Measurements from ENCODE around the gene TRPC4AP. TPM values are rescaled to one million over a fixed set of nuclear protein-coding genes. Genes with fewer than 3 reads are reported as not detected.
A peak's percentile ranks its signal among the peaks of the same experiment; 100 is the strongest.

The TRPC4AP gene
- total and polyA plus RNA-seq, 4 donors, result 35.8 to 82.2 (median 67.6) TPM

- Histone ChIP-seq H3K27me3 (ENCODE audit: control insufficient read depth, insufficient read depth, low read length) (no peaks in the 10 kb centered on the region), H3K36me3 (ENCODE audit: control insufficient read depth, insufficient read depth, low read length) (peaks cover 99% of the 10 kb centered on the region), H3K4me3 (ENCODE audit: low read depth, low read length) (no peak overlapping the region), H3K9me3 (ENCODE audit: control insufficient read depth, insufficient read depth, low read length) (no peaks in the 10 kb centered on the region), H3K27ac (ENCODE audit: low read depth, low read length) (no peak overlapping the region), H3K4me1 (ENCODE audit: control insufficient read depth, insufficient read depth, low read length) (peaks cover 11% of the 10 kb centered on the region)
- 89% methylated on average over 28 of the region's 28 CpGs for WGBS (ENCODE audit: insufficient coverage)
- DNase-seq (ENCODE audit: low read depth in 4 of 6, low spot score in 6 of 6), result no peak
Observed at GRCh38 chr20:35000311-35000921, 92.2 kb downstream of the TRPC4AP start.

GRCh38 chr20:34999782-35000181, 92.8 kb downstream of the TRPC4AP start:
- no peak for DNase-seq (ENCODE audit: low read depth in 4 of 6, low spot score in 6 of 6)
- H3K36me3 ChIP-seq (ENCODE audit: control insufficient read depth, insufficient read depth, low read length), result peaks cover 99% of the 10 kb centered on the region
- H3K9me3 ChIP-seq (ENCODE audit: control insufficient read depth, insufficient read depth, low read length), result no peaks in the 10 kb centered on the region
- H3K4me3 ChIP-seq (ENCODE audit: low read depth, low read length), result no peak overlapping the region
- H3K4me1 ChIP-seq (ENCODE audit: control insufficient read depth, insufficient read depth, low read length), result peaks cover 11% of the 10 kb centered on the region
- H3K27ac ChIP-seq (ENCODE audit: low read depth, low read length), result no peak overlapping the region
- 76% methylated on average over 10 of the region's 10 CpGs for WGBS (ENCODE audit: insufficient coverage)
- no peaks in the 10 kb centered on the region for H3K27me3 ChIP-seq (ENCODE audit: control insufficient read depth, insufficient read depth, low read length)

GRCh38 chr20:34999021-34999451, 93.6 kb downstream of the TRPC4AP start:
- Histone ChIP-seq H3K36me3 (ENCODE audit: control insufficient read depth, insufficient read depth, low read length) (peaks cover 99% of the 10 kb centered on the region), H3K27ac (ENCODE audit: low read depth, low read length) (no peak overlapping the region), H3K27me3 (ENCODE audit: control insufficient read depth, insufficient read depth, low read length) (no peaks in the 10 kb centered on the region), H3K4me1 (ENCODE audit: control insufficient read depth, insufficient read depth, low read length) (peaks cover 11% of the 10 kb centered on the region), H3K4me3 (ENCODE audit: low read depth, low read length) (no peak overlapping the region), H3K9me3 (ENCODE audit: control insufficient read depth, insufficient read depth, low read length) (no peaks in the 10 kb centered on the region)
- WGBS (ENCODE audit: insufficient coverage), result 91% methylated on average over 21 of the region's 25 CpGs
- DNase-seq (ENCODE audit: low read depth in 4 of 6, low spot score in 6 of 6), result no peak

- H3K4me3 ChIP-seq (ENCODE audit: low read depth, low read length), result no peak overlapping the region
- DNase-seq (ENCODE audit: low read depth in 4 of 6, low spot score in 6 of 6), result no peak
- no peaks in the 10 kb centered on the region for H3K9me3 ChIP-seq (ENCODE audit: control insufficient read depth, insufficient read depth, low read length)
- no peaks in the 10 kb centered on the region for H3K27me3 ChIP-seq (ENCODE audit: control insufficient read depth, insufficient read depth, low read length)
- peaks cover 11% of the 10 kb centered on the region for H3K4me1 ChIP-seq (ENCODE audit: control insufficient read depth, insufficient read depth, low read length)
- no peak overlapping the region for H3K27ac ChIP-seq (ENCODE audit: low read depth, low read length)
- WGBS (ENCODE audit: insufficient coverage), result 86% methylated on average over 28 of the region's 28 CpGs
- peaks cover 99% of the 10 kb centered on the region for H3K36me3 ChIP-seq (ENCODE audit: control insufficient read depth, insufficient read depth, low read length)
Observed at GRCh38 chr20:34998331-34998950, 94.2 kb downstream of the TRPC4AP start.

GRCh38 chr20:34997774-34998173, 94.8 kb downstream of the TRPC4AP start:
- Histone ChIP-seq H3K27me3 (ENCODE audit: control insufficient read depth, insufficient read depth, low read length) (no peaks in the 10 kb centered on the region), H3K9me3 (ENCODE audit: control insufficient read depth, insufficient read depth, low read length) (no peaks in the 10 kb centered on the region), H3K27ac (ENCODE audit: low read depth, low read length) (no peak overlapping the region), H3K4me1 (ENCODE audit: control insufficient read depth, insufficient read depth, low read length) (peaks cover 11% of the 10 kb centered on the region), H3K4me3 (ENCODE audit: low read depth, low read length) (no peak overlapping the region), H3K36me3 (ENCODE audit: control insufficient read depth, insufficient read depth, low read length) (peaks cover 99% of the 10 kb centered on the region)
- no peak for DNase-seq (ENCODE audit: low read depth in 4 of 6, low spot score in 6 of 6)
- 95% methylated on average over 2 of the region's 2 CpGs for WGBS (ENCODE audit: insufficient coverage)

- Histone ChIP-seq H3K27ac (ENCODE audit: low read depth, low read length) (no peak overlapping the region), H3K4me1 (ENCODE audit: control insufficient read depth, insufficient read depth, low read length) (peaks cover 11% of the 10 kb centered on the region), H3K9me3 (ENCODE audit: control insufficient read depth, insufficient read depth, low read length) (no peaks in the 10 kb centered on the region), H3K36me3 (ENCODE audit: control insufficient read depth, insufficient read depth, low read length) (peaks cover 96% of the 10 kb centered on the region), H3K4me3 (ENCODE audit: low read depth, low read length) (no peak overlapping the region), H3K27me3 (ENCODE audit: control insufficient read depth, insufficient read depth, low read length) (no peaks in the 10 kb centered on the region)
- DNase-seq (ENCODE audit: low read depth in 4 of 6, low spot score in 6 of 6), result peak in 4 of 6 donors; percentile 6 to 80 (median 41)
- WGBS (ENCODE audit: insufficient coverage), result 20% methylated on average over 39 of the region's 39 CpGs
Observed at GRCh38 chr20:34997131-34997561, 95.5 kb downstream of the TRPC4AP start.

GRCh38 chr20:34996243-34997028, 96.2 kb downstream of the TRPC4AP start:
- Histone ChIP-seq H3K4me3 (ENCODE audit: low read depth, low read length) (no peak overlapping the region), H3K27ac (ENCODE audit: low read depth, low read length) (no peak overlapping the region), H3K36me3 (ENCODE audit: control insufficient read depth, insufficient read depth, low read length) (peaks cover 92% of the 10 kb centered on the region), H3K9me3 (ENCODE audit: control insufficient read depth, insufficient read depth, low read length) (no peaks in the 10 kb centered on the region), H3K4me1 (ENCODE audit: control insufficient read depth, insufficient read depth, low read length) (peaks cover 11% of the 10 kb centered on the region), H3K27me3 (ENCODE audit: control insufficient read depth, insufficient read depth, low read length) (no peaks in the 10 kb centered on the region)
- DNase-seq (ENCODE audit: low read depth in 4 of 6, low spot score in 6 of 6), result no peak
- 97% methylated on average over 26 of the region's 26 CpGs for WGBS (ENCODE audit: insufficient coverage)

GRCh38 chr20:34995696-34996095, 96.9 kb downstream of the TRPC4AP start:
- Histone ChIP-seq H3K36me3 (ENCODE audit: control insufficient read depth, insufficient read depth, low read length) (peaks cover 89% of the 10 kb centered on the region), H3K27me3 (ENCODE audit: control insufficient read depth, insufficient read depth, low read length) (no peaks in the 10 kb centered on the region), H3K4me1 (ENCODE audit: control insufficient read depth, insufficient read depth, low read length) (peaks cover 11% of the 10 kb centered on the region), H3K4me3 (ENCODE audit: low read depth, low read length) (no peak overlapping the region), H3K27ac (ENCODE audit: low read depth, low read length) (no peak overlapping the region), H3K9me3 (ENCODE audit: control insufficient read depth, insufficient read depth, low read length) (no peaks in the 10 kb centered on the region)
- no peak for DNase-seq (ENCODE audit: low read depth in 4 of 6, low spot score in 6 of 6)
- 97% methylated on average over 7 of the region's 7 CpGs for WGBS (ENCODE audit: insufficient coverage)

GRCh38 chr20:34995192-34995591, 97.4 kb downstream of the TRPC4AP start:
- Histone ChIP-seq H3K36me3 (ENCODE audit: control insufficient read depth, insufficient read depth, low read length) (peaks cover 89% of the 10 kb centered on the region), H3K27me3 (ENCODE audit: control insufficient read depth, insufficient read depth, low read length) (no peaks in the 10 kb centered on the region), H3K27ac (ENCODE audit: low read depth, low read length) (no peak overlapping the region), H3K4me1 (ENCODE audit: control insufficient read depth, insufficient read depth, low read length) (peaks cover 11% of the 10 kb centered on the region), H3K4me3 (ENCODE audit: low read depth, low read length) (no peak overlapping the region), H3K9me3 (ENCODE audit: control insufficient read depth, insufficient read depth, low read length) (no peaks in the 10 kb centered on the region)
- WGBS (ENCODE audit: insufficient coverage), result 93% methylated on average over 14 of the region's 14 CpGs
- DNase-seq (ENCODE audit: low read depth in 4 of 6, low spot score in 6 of 6), result no peak

Data from spinal cord (tissue), 10 donors.